SK-N-SH treated with all-trans-retinoic acid at 6 μM for 48 hours (cell line): ENCODE results near the gene C1QTNF3.
"Not testable (repeated sequence)": the region's sequence is repeated elsewhere in the genome, so short reads cannot be mapped to it uniquely, and the experiment has no call there.

Experiments
- ATAC-seq: fragments of 200-7000 bp; cut with Tn5 transposase; 3 replicates; pipeline ENCODE4 v1.9.1; 2020; ENCODE audit warnings: mild to moderate bottlenecking, moderate library complexity
- ARNTL ChIP-seq: fragments of 450-650 bp; formaldehyde crosslinking; IDR thresholded peaks from 2 replicates; pipeline ENCODE4 v1.5.0; 2020; ENCODE audit warnings: low read depth, mild to moderate bottlenecking, moderate library complexity, borderline replicate concordance
- CSDC2 ChIP-seq: fragments of 250-450 bp; sonication (Bioruptor Pico); IDR thresholded peaks from 2 replicates; pipeline ENCODE4 v1.5.0; 2020; ENCODE audit warnings: mild to moderate bottlenecking, moderate library complexity
- ESRRG ChIP-seq: fragments of 250-450 bp; sonication (Bioruptor Pico); IDR thresholded peaks from 2 replicates; pipeline ENCODE4 v1.6.1; 2021; ENCODE audit warnings: mild to moderate bottlenecking
- ISL1 ChIP-seq: fragments of 250-450 bp; sonication (Bioruptor Pico); IDR thresholded peaks from 2 replicates; pipeline ENCODE4 v2.1.2; 2022; ENCODE audit warnings: mild to moderate bottlenecking, moderate library complexity
- OSR1 ChIP-seq: fragments of 250-450 bp; sonication (Bioruptor Pico); IDR thresholded peaks from 2 replicates; pipeline ENCODE4 v1.8.0; 2022; ENCODE audit warnings: moderate library complexity, mild to moderate bottlenecking, inconsistent platforms
- PPARA ChIP-seq: fragments of 250-450 bp; sonication (Bioruptor Pico); IDR thresholded peaks from 2 replicates; pipeline ENCODE4 v1.5.0; 2020; ENCODE audit warnings: mild to moderate bottlenecking, borderline replicate concordance
- RARB ChIP-seq: fragments of 250-450 bp; sonication (Bioruptor Pico); IDR thresholded peaks from 2 replicates; pipeline ENCODE4 v1.8.0; 2021; ENCODE audit warnings: mild to moderate bottlenecking, moderate library complexity
- SNAI2 ChIP-seq: fragments of 250-450 bp; sonication (Bioruptor Pico); IDR thresholded peaks from 2 replicates; pipeline ENCODE4 v1.5.0; 2020; ENCODE audit warnings: mild to moderate bottlenecking, moderate library complexity
- TCF4 ChIP-seq: fragments of 250-450 bp; sonication (Bioruptor Pico); IDR thresholded peaks from 2 replicates; pipeline ENCODE4 v1.8.0; 2021; ENCODE audit warnings: mild to moderate bottlenecking, moderate library complexity, borderline replicate concordance
- TOX ChIP-seq: fragments of 250-450 bp; sonication (Bioruptor Pico); IDR thresholded peaks from 2 replicates; pipeline ENCODE4 v1.8.0; 2021; ENCODE audit warnings: mild to moderate bottlenecking, moderate library complexity, borderline replicate concordance
- ZFP30 ChIP-seq: fragments of 450-650 bp; formaldehyde crosslinking; IDR thresholded peaks from 2 replicates; pipeline ENCODE4 v1.5.0; 2022; ENCODE audit warnings: mild to moderate bottlenecking, moderate library complexity
- ZNF565 ChIP-seq: fragments of 450-650 bp; formaldehyde crosslinking; conservative IDR thresholded peaks from 2 replicates; pipeline ENCODE4 v1.5.0; 2020; ENCODE audit warnings: low read depth, mild to moderate bottlenecking, moderate library complexity
- ZNF70 ChIP-seq: fragments of 450-650 bp; formaldehyde crosslinking; IDR thresholded peaks from 2 replicates; pipeline ENCODE4 v1.5.0; 2020; ENCODE audit warnings: mild to moderate bottlenecking, moderate library complexity
- ZNF8 ChIP-seq: fragments of 450-650 bp; formaldehyde crosslinking; IDR thresholded peaks from 2 replicates; pipeline ENCODE4 v1.5.0; 2020; ENCODE audit warnings: mild to moderate bottlenecking, moderate library complexity
- TF ChIP-seq, protein P1 (sequence below): fragments of 250-450 bp; sonication (Bioruptor Pico); IDR thresholded peaks from 2 replicates; pipeline ENCODE4 v1.5.1; 2021; ENCODE audit warnings: mild to moderate bottlenecking, moderate library complexity
- TF ChIP-seq, protein P2 (sequence below): fragments of 250-450 bp; sonication (Bioruptor Pico); IDR thresholded peaks from 2 replicates; pipeline ENCODE4 v1.5.0; 2020; ENCODE audit warnings: mild to moderate bottlenecking, moderate library complexity
- TF ChIP-seq, protein P3 (sequence below): fragments of 250-450 bp; sonication (Bioruptor Pico); IDR thresholded peaks from 2 replicates; pipeline ENCODE4 v1.8.0; 2020; ENCODE audit warnings: mild to moderate bottlenecking, moderate library complexity, borderline replicate concordance
- TF ChIP-seq, protein P4 (sequence below): fragments of 250-450 bp; sonication (Bioruptor Pico); IDR thresholded peaks from 2 replicates; pipeline ENCODE4 v1.5.1; 2020; ENCODE audit warnings: low read depth, mild to moderate bottlenecking, moderate library complexity

C1QTNF3 gene

DNA sequence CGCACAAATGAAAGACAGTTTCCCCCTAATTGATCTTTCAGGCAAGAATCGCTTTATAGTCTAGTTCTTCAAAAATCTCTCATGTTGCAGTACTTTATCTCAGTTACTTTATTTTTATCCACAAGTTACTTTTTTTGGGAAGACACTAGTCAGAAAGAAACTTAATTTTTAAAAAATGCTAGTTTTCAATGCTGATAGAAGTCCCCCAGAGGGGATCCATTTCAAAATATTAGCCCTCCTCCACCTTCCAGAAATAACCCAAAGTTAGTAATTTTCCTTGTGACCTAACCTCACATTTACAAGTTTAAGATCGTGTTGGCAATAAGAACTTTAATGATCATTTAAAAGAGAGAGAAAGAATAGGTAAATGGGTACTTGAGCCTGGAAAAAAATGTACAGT is 11.0 kb downstream of the C1QTNF3 start:
- ATAC-seq: no peak

DNA sequence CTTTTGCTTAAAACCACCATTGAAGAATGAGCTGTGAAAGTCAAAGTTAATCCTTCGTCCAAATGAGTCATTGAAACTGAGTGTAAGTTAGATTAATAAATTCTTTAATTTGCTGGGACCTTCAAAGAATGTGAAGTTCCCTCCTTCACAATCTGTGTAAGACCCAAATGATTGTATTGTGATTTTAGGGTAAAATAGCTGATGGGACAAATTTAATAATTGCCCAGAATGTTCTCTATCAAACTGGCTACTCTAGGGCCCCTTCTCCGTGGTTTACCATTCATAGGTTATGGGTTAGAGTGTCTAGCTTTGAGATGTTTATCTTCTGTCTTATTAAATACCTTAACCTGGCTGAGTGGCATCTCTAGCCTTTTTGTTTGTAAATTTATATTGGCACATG is 11.9 kb downstream of the C1QTNF3 start:
- TF ChIP-seq PPARA: no peak
- no peak for TF ChIP-seq ESRRG (CRISPR knock-in tag)
- TF ChIP-seq ISL1: no peak
- TF ChIP-seq, protein P1, sequence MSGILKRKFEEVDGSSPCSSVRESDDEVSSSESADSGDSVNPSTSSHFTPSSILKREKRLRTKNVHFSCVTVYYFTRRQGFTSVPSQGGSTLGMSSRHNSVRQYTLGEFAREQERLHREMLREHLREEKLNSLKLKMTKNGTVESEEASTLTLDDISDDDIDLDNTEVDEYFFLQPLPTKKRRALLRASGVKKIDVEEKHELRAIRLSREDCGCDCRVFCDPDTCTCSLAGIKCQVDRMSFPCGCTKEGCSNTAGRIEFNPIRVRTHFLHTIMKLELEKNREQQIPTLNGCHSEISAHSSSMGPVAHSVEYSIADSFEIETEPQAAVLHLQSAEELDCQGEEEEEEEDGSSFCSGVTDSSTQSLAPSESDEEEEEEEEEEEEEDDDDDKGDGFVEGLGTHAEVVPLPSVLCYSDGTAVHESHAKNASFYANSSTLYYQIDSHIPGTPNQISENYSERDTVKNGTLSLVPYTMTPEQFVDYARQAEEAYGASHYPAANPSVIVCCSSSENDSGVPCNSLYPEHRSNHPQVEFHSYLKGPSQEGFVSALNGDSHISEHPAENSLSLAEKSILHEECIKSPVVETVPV (CRISPR knock-in tag): no peak
- no peak for ATAC-seq

More for the DNA sequence above, 11.0 kb downstream of the C1QTNF3 start:
- TF ChIP-seq ZFP30 (CRISPR knock-in tag): no peak
- TF ChIP-seq SNAI2 (CRISPR knock-in tag): no peak

DNA sequence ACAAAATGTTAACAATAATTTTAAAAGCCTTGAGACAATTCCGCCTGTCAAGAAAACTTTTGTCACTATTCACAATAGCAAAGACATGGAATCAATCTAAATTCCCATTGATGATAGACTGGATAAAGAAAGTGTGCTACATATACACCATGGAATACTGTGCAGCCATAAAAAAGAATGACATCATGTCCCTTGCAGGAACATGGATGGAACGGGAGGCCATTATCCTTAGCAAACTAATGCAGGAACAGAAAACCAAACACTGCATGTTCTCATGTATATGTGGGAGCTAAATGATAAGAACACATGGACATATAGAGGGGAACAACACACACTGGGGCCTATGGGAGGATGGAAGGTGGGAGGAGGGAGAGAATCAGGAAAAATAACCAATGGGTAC is 12.4 kb downstream of the C1QTNF3 start:
- not testable (repeated sequence) for ATAC-seq

DNA sequence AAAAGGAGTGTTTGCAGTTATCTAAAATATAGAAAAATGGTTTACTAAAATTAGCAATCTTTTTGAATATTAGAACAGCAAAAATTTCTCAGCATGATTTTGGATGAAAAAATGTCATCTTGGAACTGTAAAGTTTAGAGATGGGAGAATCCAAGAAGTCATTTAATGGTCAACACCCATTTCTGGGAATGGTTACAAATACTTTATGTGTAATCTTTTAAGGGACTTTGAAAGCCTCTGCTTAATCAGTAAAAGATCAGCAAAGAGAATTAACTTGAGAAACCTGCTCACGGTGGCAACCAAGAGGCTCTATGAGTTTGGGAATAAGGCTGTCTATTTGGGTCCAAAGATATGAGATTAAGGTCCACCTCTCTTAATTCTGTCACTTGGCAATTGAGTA is 13.0 kb downstream of the C1QTNF3 start:
- TF ChIP-seq, protein P2, sequence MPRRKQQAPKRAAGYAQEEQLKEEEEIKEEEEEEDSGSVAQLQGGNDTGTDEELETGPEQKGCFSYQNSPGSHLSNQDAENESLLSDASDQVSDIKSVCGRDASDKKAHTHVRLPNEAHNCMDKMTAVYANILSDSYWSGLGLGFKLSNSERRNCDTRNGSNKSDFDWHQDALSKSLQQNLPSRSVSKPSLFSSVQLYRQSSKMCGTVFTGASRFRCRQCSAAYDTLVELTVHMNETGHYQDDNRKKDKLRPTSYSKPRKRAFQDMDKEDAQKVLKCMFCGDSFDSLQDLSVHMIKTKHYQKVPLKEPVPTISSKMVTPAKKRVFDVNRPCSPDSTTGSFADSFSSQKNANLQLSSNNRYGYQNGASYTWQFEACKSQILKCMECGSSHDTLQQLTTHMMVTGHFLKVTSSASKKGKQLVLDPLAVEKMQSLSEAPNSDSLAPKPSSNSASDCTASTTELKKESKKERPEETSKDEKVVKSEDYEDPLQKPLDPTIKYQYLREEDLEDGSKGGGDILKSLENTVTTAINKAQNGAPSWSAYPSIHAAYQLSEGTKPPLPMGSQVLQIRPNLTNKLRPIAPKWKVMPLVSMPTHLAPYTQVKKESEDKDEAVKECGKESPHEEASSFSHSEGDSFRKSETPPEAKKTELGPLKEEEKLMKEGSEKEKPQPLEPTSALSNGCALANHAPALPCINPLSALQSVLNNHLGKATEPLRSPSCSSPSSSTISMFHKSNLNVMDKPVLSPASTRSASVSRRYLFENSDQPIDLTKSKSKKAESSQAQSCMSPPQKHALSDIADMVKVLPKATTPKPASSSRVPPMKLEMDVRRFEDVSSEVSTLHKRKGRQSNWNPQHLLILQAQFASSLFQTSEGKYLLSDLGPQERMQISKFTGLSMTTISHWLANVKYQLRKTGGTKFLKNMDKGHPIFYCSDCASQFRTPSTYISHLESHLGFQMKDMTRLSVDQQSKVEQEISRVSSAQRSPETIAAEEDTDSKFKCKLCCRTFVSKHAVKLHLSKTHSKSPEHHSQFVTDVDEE (CRISPR knock-in tag): no peak
- TF ChIP-seq CSDC2: no peak
- TF ChIP-seq ZNF70: no peak
- TF ChIP-seq SNAI2 (CRISPR knock-in tag): no peak
- TF ChIP-seq TCF4 (CRISPR knock-in tag): no peak
- no peak for TF ChIP-seq ESRRG (CRISPR knock-in tag)
- TF ChIP-seq, protein P3, sequence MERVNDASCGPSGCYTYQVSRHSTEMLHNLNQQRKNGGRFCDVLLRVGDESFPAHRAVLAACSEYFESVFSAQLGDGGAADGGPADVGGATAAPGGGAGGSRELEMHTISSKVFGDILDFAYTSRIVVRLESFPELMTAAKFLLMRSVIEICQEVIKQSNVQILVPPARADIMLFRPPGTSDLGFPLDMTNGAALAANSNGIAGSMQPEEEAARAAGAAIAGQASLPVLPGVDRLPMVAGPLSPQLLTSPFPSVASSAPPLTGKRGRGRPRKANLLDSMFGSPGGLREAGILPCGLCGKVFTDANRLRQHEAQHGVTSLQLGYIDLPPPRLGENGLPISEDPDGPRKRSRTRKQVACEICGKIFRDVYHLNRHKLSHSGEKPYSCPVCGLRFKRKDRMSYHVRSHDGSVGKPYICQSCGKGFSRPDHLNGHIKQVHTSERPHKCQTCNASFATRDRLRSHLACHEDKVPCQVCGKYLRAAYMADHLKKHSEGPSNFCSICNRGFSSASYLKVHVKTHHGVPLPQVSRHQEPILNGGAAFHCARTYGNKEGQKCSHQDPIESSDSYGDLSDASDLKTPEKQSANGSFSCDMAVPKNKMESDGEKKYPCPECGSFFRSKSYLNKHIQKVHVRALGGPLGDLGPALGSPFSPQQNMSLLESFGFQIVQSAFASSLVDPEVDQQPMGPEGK (CRISPR knock-in tag): no peak
- no peak for TF ChIP-seq PPARA
- no peak for TF ChIP-seq OSR1 (CRISPR knock-in tag)
- TF ChIP-seq ARNTL: no peak

DNA sequence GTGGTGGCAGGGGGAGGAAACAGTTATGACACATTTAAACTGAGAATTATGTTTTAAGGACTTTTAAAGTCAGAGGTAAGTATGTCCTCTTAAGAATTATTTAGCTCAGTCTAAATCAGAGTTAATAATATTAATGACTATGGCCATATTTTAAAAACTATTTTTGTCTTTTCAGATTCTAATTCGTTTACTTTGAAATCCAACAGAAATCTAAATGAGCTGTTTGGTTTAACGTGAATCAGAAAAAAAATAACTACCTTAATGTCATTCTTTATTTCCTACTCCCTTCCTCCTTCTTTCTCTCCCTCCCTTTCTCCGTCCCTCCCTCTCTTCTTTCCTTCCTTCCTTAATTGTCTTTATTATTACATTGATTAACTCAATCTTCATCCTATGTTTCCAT is 14.7 kb downstream of the C1QTNF3 start:
- TF ChIP-seq, protein P4, sequence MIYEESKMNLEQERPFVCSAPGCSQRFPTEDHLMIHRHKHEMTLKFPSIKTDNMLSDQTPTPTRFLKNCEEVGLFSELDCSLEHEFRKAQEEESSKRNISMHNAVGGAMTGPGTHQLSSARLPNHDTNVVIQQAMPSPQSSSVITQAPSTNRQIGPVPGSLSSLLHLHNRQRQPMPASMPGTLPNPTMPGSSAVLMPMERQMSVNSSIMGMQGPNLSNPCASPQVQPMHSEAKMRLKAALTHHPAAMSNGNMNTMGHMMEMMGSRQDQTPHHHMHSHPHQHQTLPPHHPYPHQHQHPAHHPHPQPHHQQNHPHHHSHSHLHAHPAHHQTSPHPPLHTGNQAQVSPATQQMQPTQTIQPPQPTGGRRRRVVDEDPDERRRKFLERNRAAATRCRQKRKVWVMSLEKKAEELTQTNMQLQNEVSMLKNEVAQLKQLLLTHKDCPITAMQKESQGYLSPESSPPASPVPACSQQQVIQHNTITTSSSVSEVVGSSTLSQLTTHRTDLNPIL (CRISPR knock-in tag): no peak
- TF ChIP-seq, protein P2 (CRISPR knock-in tag): no peak
- TF ChIP-seq ZNF8: no peak
- no peak for TF ChIP-seq ZNF565
- TF ChIP-seq TOX: no peak
- TF ChIP-seq RARB (CRISPR knock-in tag): no peak
- TF ChIP-seq ISL1: no peak
- no peak for ATAC-seq

More for the DNA sequence above, 13.0 kb downstream of the C1QTNF3 start:
- ATAC-seq: no peak
